GM12878 (cell line): ENCODE measurements around the gene ROPN1B. TPM values are rescaled to one million over a fixed set of nuclear protein-coding genes. Genes with fewer than 3 reads are reported as not detected.

Source experiments
- ATAC-seq: fragments of 200-7000 bp; cut with Tn5 transposase; 3 replicates; pipeline ENCODE4 v1.9.1; 2020; ENCODE audit warnings: mild to moderate bottlenecking, moderate library complexity
- BruUV-seq: library from RNA; stranded (reverse); fragments of 400-500 nt; replicated peaks from 2 replicates; lab custom pipeline; 2021; lab: Mats Ljungman, UMichigan
- CTCF ChIA-PET: fragments of 300-600 bp; sonication (Branson Sonifier 250); formaldehyde crosslinking; extraction: SDS; loops from one replicate; lab custom pipeline; 2021; ENCODE audit warnings: inconsistent platforms; lab: Yijun Ruan, JAX
- POLR2A ChIA-PET: fragments of 350-600 bp; formaldehyde crosslinking; extraction: SDS; loops from one replicate; lab custom pipeline; 2021; ENCODE audit warnings: inconsistent platforms; lab: Charles Lee
- RAD21 ChIA-PET: fragments of 300-600 bp; sonication (Branson Sonifier 250); formaldehyde crosslinking; loops from one replicate; lab custom pipeline; 2023; ENCODE audit warnings: antibody characterized with exemption; ENCODE audit not compliant: unreplicated experiment; lab: Charles Lee
- SMC1A ChIA-PET: fragments of 300-600 bp; sonication (Branson Sonifier 250); formaldehyde crosslinking; loops from one replicate; lab custom pipeline; 2023; ENCODE audit not compliant: unreplicated experiment, uncharacterized antibody; lab: Charles Lee
- DNase-seq: peaks from one replicate; pipeline ENCODE4 v3.0.0-alpha.2; 2011; ENCODE audit warnings: low read depth, low spot score
- FAIRE-seq: peaks from 3 replicates; lab custom pipeline; 2011; peaks lifted over from hg19 to GRCh38; lab: Jason Lieb, UNC
- H2AFZ ChIP-seq: 2 replicates; pipeline ENCODE4 v1.6.0; 2011; ENCODE audit warnings: low read depth, low read length, control low read depth; ENCODE audit not compliant: control insufficient read depth
- H3K27ac ChIP-seq: 2 replicates; pipeline ENCODE4 v1.5.1; 2011; ENCODE audit warnings: control low read depth; ENCODE audit not compliant: control insufficient read depth, insufficient read depth
- H3K27me3 ChIP-seq, 2 experiments: replicated peaks in 1 of 2; 2 replicates each; pipeline versions ENCODE4 v1.6.0 to v1.6.1; 2011; ENCODE audit warnings: low read length in 1 of 2; ENCODE audit not compliant: control insufficient read depth in 2 of 2, insufficient read depth in 2 of 2
- H3K36me3 ChIP-seq, 2 experiments: 2 replicates each; pipeline ENCODE4 v1.5.1; 2011; ENCODE audit warnings: low read length in 1 of 2; ENCODE audit not compliant: control insufficient read depth in 2 of 2, insufficient read depth in 2 of 2
- H3K4me1 ChIP-seq: 2 replicates; pipeline ENCODE4 v1.6.1; 2011; ENCODE audit warnings: mild to moderate bottlenecking, low read length, moderate library complexity, mixed read lengths; ENCODE audit not compliant: control insufficient read depth, insufficient read depth
- H3K4me2 ChIP-seq: 2 replicates; pipeline ENCODE4 v1.6.0; 2011; ENCODE audit warnings: control low read depth; ENCODE audit not compliant: control insufficient read depth, insufficient read depth
- H3K4me3 ChIP-seq: fragments of 200-600 bp; sonication (generic); 2 replicates; pipeline ENCODE4 v1.5.1; 2016
- H3K79me2 ChIP-seq: 2 replicates; pipeline ENCODE4 v1.6.0; 2011; ENCODE audit warnings: low read length; ENCODE audit not compliant: control insufficient read depth, insufficient read depth
- H3K9ac ChIP-seq: 2 replicates; pipeline ENCODE4 v1.8.0; 2011; ENCODE audit warnings: low read length, control low read depth, mixed read lengths; ENCODE audit not compliant: control insufficient read depth, insufficient read depth
- H3K9me3 ChIP-seq: replicated peaks from 3 replicates; pipeline ENCODE4 v1.5.1; 2011; ENCODE audit warnings: mild to moderate bottlenecking, low read length; ENCODE audit not compliant: control insufficient read depth, insufficient read depth
- H4K20me1 ChIP-seq: 2 replicates; pipeline ENCODE4 v1.6.0; 2011; ENCODE audit not compliant: control insufficient read depth, insufficient read depth
- FOS ChIP-seq: IDR thresholded peaks from 3 replicates; pipeline ENCODE4 v1.6.1; 2011; ENCODE audit warnings: borderline replicate concordance; ENCODE audit not compliant: insufficient read length; ENCODE audit errors: extremely low read depth
- RFX5 ChIP-seq: IDR thresholded peaks from 2 replicates; pipeline ENCODE4 v1.6.1; 2011; ENCODE audit warnings: low read depth, low read length, improper control_type of control experiment
- SMARCA5 ChIP-seq: fragments of 450-650 bp; IDR thresholded peaks from 2 replicates; pipeline ENCODE4 v1.6.1; 2017; ENCODE audit warnings: mild to moderate bottlenecking
- WGBS: methylation state at CpG from one replicate; pipeline ENCODE4 v1.1.6; 2016; ENCODE audit warnings: low lambda C conversion rate; ENCODE audit not compliant: insufficient replicate concordance, insufficient coverage; ENCODE audit errors: missing lambda C conversion rate; 5-methylcytosine and 5-hydroxymethylcytosine counted together
- in situ Hi-C: fragments of 300-500 bp; cut with MboI; formaldehyde crosslinking; loops from 9 replicates; pipeline ENCODE4 v1.14.3; 2018; ENCODE audit warnings: mixed read lengths
- intact Hi-C: fragments of 100-400 bp; cut with micrococcal nuclease; formaldehyde crosslinking; loops from one replicate; pipeline ENCODE4 v1.14.2; 2022; ENCODE audit not compliant: unreplicated experiment
- polyA plus RNA-seq, 11 experiments: library from polyadenylated mRNA; depleted of rRNA in 4 of 11; unstranded in 6 of 11; stranded (reverse) in 5 of 11; fragments of >200 nt; fragmentation: Nextera tagmentation in 4 of 11; fragmentation: Illumina TruSeq in 1 of 11; extraction: Ambion mirVana in 4 of 11; extraction: Trizol in 1 of 11; gene quantifications; 1 replicate in 1 of 11; 2 replicates in 10 of 11; pipeline versions ENCODE4 v1.2.1 to v1.2.3, GENCODE V29; 2011 to 2016; ENCODE audit warnings: inconsistent platforms in 2 of 11, missing spikeins in 2 of 11, low read depth in 1 of 11
- total RNA-seq, 4 experiments: library from RNA; depleted of rRNA in 3 of 4; stranded (reverse); fragments of >200 nt in 3 of 4; fragmentation: Illumina TruSeq in 1 of 4; extraction: Trizol in 1 of 4; gene quantifications; 2 replicates each; pipeline versions ENCODE4 v1.2.1 to v1.2.3, GENCODE V29; 2013 to 2021

ROPN1B gene
- total and polyA plus RNA-seq, 10 of the 15 experiments (the other 5 are each of a cell fraction or from before 2014, with no cell fraction given) = not detected

DNA sequence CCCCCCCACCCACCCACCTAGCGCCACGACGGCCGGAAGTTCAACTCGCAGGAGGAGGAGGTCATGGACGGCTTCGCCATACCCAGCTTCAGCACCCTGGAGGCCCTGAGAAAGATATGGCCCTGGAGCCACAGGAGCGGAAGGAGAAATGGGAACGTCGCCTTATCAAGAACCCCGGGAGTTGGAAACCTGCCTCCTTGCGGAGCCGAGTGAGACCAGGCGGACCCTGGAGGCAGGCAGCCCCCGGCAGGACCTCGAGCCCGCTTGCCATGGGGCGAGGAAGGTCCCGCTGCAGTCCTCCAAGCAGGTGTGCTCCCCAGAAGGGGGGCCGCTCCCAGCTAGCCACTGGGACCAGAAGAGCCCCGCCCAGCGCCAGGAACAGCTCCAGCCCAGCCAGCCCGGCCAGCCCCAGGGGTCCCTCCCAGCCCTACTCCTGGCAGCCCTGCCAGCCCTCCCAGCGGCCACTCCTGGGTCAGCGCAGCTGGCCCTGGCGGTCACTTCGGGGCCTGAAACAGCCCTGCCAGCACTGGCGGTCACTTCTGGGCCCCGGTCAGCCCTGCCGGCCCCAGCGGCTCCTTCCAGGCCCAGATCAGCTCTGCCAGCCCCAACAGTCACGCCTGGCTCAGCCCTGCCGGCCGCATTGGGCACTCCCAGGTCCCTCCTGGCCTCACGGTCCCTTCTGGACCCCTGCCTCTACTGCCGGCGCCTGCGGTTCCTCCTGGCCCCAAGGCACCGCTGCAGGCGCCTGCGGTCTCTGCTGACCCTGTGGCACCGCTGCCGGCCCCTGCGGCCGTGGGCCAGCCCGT lies 10.3 kb upstream of the ROPN1B start:
- FAIRE-seq = no peak
- no peak overlapping the region for H3K27ac ChIP-seq
- no peak for ATAC-seq
- no peak overlapping the region for H2AFZ ChIP-seq
- no TSS peak for BruUV-seq
- no peaks in the 10 kb centered on the region; the same call in 2 of the 3 replicates for H3K9me3 ChIP-seq
- H4K20me1 ChIP-seq = no peaks in the 10 kb centered on the region
- in situ Hi-C loops = no loop called here
- no peak overlapping the region for H3K4me2 ChIP-seq
- WGBS = 83% methylated on average over 41 of the region's 46 CpGs
- ChIA-PET RAD21 (no interaction called here), SMC1A (no interaction called here), POLR2A (no interaction called here), CTCF (no interaction called here)
- H3K27me3 ChIP-seq = no peaks in the 10 kb centered on the region
- no peak for TF ChIP-seq FOS
- H3K79me2 ChIP-seq = no peaks in the 10 kb centered on the region
- intact Hi-C loops = no loop called here
- no peaks in the 10 kb centered on the region for H3K4me1 ChIP-seq
- DNase-seq = no peak
- H3K4me3 ChIP-seq = no peak overlapping the region
- no peaks in the 10 kb centered on the region for H3K36me3 ChIP-seq
- no peak overlapping the region for H3K9ac ChIP-seq

GRCh38 chr3:125959317-125960065 lies 9.5 kb upstream of the ROPN1B start:
- TF ChIP-seq RFX5 = no peak
- TF ChIP-seq SMARCA5 = no peak
- TF ChIP-seq, all 136 proteins: peak for 0
- no peaks in the 10 kb centered on the region for H3K36me3 ChIP-seq
- H3K27me3 ChIP-seq = no peaks in the 10 kb centered on the region
- in situ Hi-C loops (no loop called here), intact Hi-C loops (no loop called here)
- no peak overlapping the region for H3K4me3 ChIP-seq
- RAD21 ChIA-PET = no interaction called here
- H3K79me2 ChIP-seq = no peaks in the 10 kb centered on the region
- no peaks in the 10 kb centered on the region for H4K20me1 ChIP-seq
- H2AFZ ChIP-seq = no peak overlapping the region
- POLR2A ChIA-PET = no interaction called here
- SMC1A ChIA-PET = no interaction called here
- DNase-seq (no peak), ATAC-seq (no peak), FAIRE-seq (no peak)
- BruUV-seq = no TSS peak
- H3K4me2 ChIP-seq = no peak overlapping the region
- H3K9ac ChIP-seq = no peak overlapping the region
- CTCF ChIA-PET = no interaction called here
- WGBS = 70% methylated on average over 39 of the region's 39 CpGs
- H3K27ac ChIP-seq = no peak overlapping the region
- H3K4me1 ChIP-seq = no peaks in the 10 kb centered on the region
- H3K9me3 ChIP-seq = no peaks in the 10 kb centered on the region; the same call in 2 of the 3 replicates
